WERI-Rb-1 (cell line): ENCODE data around the gene AKAP8L.

Source experiments
- DNase-seq: peaks from one replicate; pipeline ENCODE4 v3.0.0-alpha.2; 2020
- H3K27ac ChIP-seq: fragments of 250-450 bp; sonication (Bioruptor Pico); 2 replicates; pipeline ENCODE4 v1.5.1; 2020; ENCODE audit warnings: mild to moderate bottlenecking, moderate library complexity
- H3K27me3 ChIP-seq: fragments of 250-450 bp; sonication (Bioruptor Pico); 2 replicates; pipeline ENCODE4 v1.5.1; 2021; ENCODE audit warnings: mild to moderate bottlenecking, low read depth, moderate library complexity; ENCODE audit not compliant: insufficient read depth, severe bottlenecking
- H3K36me3 ChIP-seq: fragments of 250-450 bp; sonication (Bioruptor Pico); 2 replicates; pipeline ENCODE4 v1.5.1; 2020; ENCODE audit warnings: mild to moderate bottlenecking, moderate library complexity
- H3K4me3 ChIP-seq: 2 replicates; pipeline ENCODE4 v1.5.1; 2011; ENCODE audit warnings: low read depth, mild to moderate bottlenecking, control low read depth, low read length
- H3K9me3 ChIP-seq: fragments of 250-450 bp; sonication (Bioruptor Pico); 2 replicates; pipeline ENCODE4 v1.5.1; 2021; ENCODE audit warnings: mild to moderate bottlenecking, moderate library complexity; ENCODE audit not compliant: severe bottlenecking
- TF ChIP-seq, protein P1 (sequence below): IDR thresholded peaks from 2 replicates; pipeline ENCODE4 v1.5.1; 2011; ENCODE audit warnings: low read depth, mild to moderate bottlenecking, control low read depth, inconsistent platforms, low read length

Gene AKAP8L

DNA sequence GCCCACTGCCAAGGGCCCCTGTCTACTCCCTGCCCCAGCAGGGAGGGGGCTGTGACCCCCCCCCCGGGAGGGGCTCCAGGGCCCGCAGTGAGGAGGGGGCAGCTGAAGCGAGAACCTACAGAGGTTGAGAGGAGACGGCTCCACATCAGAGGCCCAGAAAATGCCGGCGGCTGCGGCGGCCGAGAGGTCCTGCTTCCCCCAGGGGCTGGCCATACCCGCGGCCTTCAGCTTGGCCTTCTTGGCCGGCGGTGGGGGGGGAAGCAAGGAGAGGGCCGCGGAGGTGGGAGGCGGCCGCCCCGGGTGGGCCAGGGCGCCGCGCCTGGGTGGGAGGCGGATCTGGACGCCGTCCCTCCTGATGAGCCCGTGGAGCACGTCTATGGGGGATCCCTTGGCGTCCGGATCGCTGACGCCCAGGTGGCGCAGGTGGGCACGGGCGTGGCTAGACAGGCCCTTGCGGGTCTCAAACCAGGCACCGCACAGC lies 9.2 kb upstream of the AKAP8L start:
- no peak overlapping the region for H3K4me3 ChIP-seq
- H3K36me3 ChIP-seq, result peaks cover 82% of the 10 kb centered on the region
- TF ChIP-seq, protein P1, sequence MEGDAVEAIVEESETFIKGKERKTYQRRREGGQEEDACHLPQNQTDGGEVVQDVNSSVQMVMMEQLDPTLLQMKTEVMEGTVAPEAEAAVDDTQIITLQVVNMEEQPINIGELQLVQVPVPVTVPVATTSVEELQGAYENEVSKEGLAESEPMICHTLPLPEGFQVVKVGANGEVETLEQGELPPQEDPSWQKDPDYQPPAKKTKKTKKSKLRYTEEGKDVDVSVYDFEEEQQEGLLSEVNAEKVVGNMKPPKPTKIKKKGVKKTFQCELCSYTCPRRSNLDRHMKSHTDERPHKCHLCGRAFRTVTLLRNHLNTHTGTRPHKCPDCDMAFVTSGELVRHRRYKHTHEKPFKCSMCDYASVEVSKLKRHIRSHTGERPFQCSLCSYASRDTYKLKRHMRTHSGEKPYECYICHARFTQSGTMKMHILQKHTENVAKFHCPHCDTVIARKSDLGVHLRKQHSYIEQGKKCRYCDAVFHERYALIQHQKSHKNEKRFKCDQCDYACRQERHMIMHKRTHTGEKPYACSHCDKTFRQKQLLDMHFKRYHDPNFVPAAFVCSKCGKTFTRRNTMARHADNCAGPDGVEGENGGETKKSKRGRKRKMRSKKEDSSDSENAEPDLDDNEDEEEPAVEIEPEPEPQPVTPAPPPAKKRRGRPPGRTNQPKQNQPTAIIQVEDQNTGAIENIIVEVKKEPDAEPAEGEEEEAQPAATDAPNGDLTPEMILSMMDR, result no peak
- DNase-seq, result no peak
- H3K27ac ChIP-seq, result no peak overlapping the region
- H3K9me3 ChIP-seq, result no peaks in the 10 kb centered on the region
- H3K27me3 ChIP-seq, result no peaks in the 10 kb centered on the region

DNA sequence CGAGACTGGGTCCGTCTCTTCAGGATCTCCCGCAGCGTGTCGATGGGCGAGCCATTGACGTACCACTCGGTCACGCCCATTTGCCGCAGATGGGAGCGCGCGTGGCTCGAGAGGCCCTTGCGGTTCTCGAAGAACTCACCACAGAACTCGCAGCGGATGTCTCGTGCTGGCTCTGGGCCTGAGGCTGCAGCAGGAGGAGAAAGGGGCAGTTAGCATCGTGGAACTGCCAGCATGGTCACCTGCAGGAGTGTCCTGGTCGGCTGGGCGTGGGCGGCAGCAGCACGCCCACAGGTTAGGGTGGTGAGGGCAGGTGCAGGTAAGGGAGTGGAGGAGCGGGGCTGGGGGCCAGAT lies 8.5 kb upstream of the AKAP8L start:
- TF ChIP-seq, protein P1, result no peak
- Histone ChIP-seq H3K9me3 (no peaks in the 10 kb centered on the region), H3K4me3 (no peak overlapping the region), H3K27me3 (no peaks in the 10 kb centered on the region), H3K27ac (no peak overlapping the region), H3K36me3 (peaks cover 86% of the 10 kb centered on the region)
- DNase-seq, result no peak

DNA sequence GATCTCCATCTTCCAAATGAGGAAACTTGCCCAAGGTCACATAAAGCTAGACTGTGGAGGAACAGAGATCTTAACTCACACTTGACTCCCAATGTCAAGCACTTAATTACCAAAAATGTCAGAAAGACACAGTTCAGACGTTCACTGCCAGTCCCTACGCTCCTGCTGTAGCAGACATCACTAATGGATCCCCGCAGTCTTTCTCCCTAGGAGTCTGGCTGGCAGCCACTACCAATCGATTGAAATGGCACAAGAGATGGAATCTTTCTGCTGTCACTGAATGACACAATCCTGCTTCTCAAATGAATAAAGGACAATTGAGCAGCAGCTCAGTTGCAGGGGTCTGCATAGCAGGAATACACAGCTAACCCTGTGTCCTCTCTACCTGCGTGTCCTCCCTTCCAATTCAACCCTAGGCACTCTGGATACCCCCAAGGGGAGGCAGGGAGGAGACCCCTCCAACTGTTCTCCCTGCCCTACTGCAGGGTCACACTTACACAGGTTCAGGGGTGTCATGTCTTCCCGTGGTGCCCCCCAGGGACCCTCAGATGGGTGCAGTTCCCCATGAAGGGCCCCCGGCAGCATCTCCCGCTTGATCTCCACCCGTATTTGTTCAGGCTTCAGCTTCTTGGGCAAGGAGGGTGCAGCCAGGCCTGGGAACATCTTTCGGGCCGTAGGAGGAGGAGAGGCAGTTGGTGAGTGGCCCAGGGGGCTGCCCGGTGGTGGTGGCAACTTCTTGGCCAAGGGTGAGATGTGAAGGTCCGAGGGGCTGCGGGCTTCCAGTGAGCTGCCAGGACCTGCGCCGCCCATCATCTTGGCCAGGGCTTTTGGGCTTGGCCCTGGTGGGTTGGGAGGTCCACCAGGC lies 7.9 kb upstream of the AKAP8L start:
- Histone ChIP-seq H3K4me3 (no peak overlapping the region), H3K27ac (peak overlapping the region; percentile 29; the same call in 1 of the 2 replicates), H3K36me3 (peaks cover 88% of the 10 kb centered on the region), H3K9me3 (no peaks in the 10 kb centered on the region), H3K27me3 (no peaks in the 10 kb centered on the region)
- peak; percentile 42 for DNase-seq
- TF ChIP-seq, protein P1, result no peak

DNA sequence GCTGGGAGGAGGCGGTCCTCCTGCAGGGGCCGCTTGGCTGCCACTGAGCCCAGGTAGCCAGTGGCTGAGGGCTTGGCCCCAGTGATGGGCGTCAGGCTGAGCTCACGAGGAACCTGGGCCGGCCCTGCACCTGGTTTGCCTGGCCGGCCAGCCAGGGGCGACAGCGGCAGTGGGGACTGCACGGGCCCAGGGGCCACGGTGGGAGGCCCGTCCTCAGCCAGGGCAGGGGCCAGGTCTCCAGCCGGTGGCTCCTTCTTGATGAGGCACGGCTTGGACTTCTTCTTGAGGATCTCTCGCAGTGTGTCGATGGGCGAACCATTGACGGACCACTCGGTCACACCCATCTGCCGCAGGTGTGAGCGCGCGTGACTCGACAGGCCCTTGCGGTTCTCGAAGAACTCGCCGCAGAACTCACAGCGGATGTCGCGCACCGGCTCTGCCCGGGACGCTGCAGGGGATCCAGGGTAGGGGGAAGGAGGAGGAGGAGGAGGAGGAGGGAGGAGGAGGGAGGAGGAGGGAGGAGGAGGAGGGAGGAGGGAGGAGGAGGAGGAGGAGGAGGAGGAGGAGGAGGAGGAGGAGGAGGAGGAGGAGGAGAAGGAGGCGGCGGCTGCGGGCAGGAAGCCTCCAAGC lies 6.6 kb upstream of the AKAP8L start:
- no peak overlapping the region for H3K4me3 ChIP-seq
- no peaks in the 10 kb centered on the region for H3K27me3 ChIP-seq
- no peak overlapping the region for H3K27ac ChIP-seq
- H3K9me3 ChIP-seq, result no peaks in the 10 kb centered on the region
- TF ChIP-seq, protein P1, result no peak
- H3K36me3 ChIP-seq, result peaks cover 75% of the 10 kb centered on the region
- no peak for DNase-seq

DNA sequence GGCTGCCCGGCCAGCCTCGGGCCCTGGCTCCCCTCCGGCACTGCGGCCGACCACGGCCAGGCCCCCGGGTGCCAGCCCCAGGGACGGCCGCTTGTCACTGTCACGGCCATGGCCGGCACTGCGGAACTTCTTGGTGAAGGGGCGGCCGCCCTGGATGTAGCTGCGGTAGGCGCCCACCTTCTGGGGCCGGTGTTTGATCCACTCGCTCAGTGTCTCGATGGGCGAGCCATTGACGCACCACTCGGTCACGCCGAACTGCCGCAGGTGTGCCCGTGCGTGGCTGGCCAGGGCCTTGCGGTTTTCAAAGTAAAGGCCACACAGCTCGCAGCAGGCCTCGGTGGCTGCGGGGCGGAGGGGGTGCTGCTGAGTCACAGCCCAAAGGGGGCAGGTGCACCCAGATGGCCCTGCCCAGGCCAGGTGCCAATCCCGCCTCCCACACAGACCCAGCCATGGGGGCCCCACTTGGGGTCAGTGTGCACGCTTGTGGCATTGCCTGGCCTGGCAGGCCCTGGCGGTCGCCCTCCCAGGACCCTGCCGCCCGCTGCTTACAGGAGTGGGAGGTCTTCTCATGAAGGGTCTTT lies 6.0 kb upstream of the AKAP8L start:
- Histone ChIP-seq H3K9me3 (no peaks in the 10 kb centered on the region), H3K27me3 (no peaks in the 10 kb centered on the region), H3K36me3 (peaks cover 69% of the 10 kb centered on the region), H3K4me3 (no peak overlapping the region), H3K27ac (no peak overlapping the region)
- DNase-seq, result no peak
- TF ChIP-seq, protein P1, result no peak
